Neural cell (in vitro differentiated cells): ENCODE results near the gene PHF21A. TPM values are rescaled to one million over a fixed set of nuclear protein-coding genes. Genes with fewer than 3 reads are reported as not detected.

ENCODE experiments used
- H2AFZ ChIP-seq: fragments of 200-600, 300-800 bp; sonication (generic), shearing (Covaris generic); 2 replicates; pipeline ENCODE4 v1.6.0; 2014; ENCODE audit warnings: low read depth, mild to moderate bottlenecking, antibody characterized with exemption, low read length, moderate library complexity
- H3F3A ChIP-seq: fragments of 200-600 bp; shearing (Covaris generic); 2 replicates; pipeline ENCODE4 v1.6.1; 2016; ENCODE audit warnings: mild to moderate bottlenecking, moderate library complexity, mixed read lengths, antibody characterized with exemption, low read length; ENCODE audit not compliant: insufficient read depth, poor library complexity, severe bottlenecking
- H3K27ac ChIP-seq: fragments of 200-600, 300-800 bp; sonication (generic), shearing (Covaris generic); 2 replicates; pipeline ENCODE4 v1.5.1; 2014; ENCODE audit warnings: mild to moderate bottlenecking, low read length, moderate library complexity
- H3K27me3 ChIP-seq: fragments of 300-800, 200-600 bp; sonication (generic), shearing (Covaris generic); 2 replicates; pipeline ENCODE4 v1.6.0; 2014; ENCODE audit warnings: mild to moderate bottlenecking, low read depth, low read length, moderate library complexity; ENCODE audit not compliant: insufficient read depth
- H3K36me3 ChIP-seq: fragments of 300-800, 200-600 bp; sonication (generic), shearing (Covaris generic); 2 replicates; pipeline ENCODE4 v1.5.1; 2014; ENCODE audit warnings: mild to moderate bottlenecking, antibody characterized with exemption, low read length, moderate library complexity; ENCODE audit not compliant: insufficient read depth
- H3K4me2 ChIP-seq: fragments of 300-800, 200-600 bp; sonication (generic), shearing (Covaris generic); 2 replicates; pipeline ENCODE4 v1.6.0; 2014; ENCODE audit warnings: mild to moderate bottlenecking, low read length
- H3K4me3 ChIP-seq: fragments of 300-800, 200-600 bp; sonication (generic), shearing (Covaris generic); 2 replicates; pipeline ENCODE4 v1.5.1; 2014; ENCODE audit warnings: mild to moderate bottlenecking, low read length, moderate library complexity
- H3K79me2 ChIP-seq: fragments of 200-600 bp; shearing (Covaris generic); replicated peaks from 2 replicates; pipeline ENCODE4 v1.6.0; 2014; ENCODE audit warnings: mild to moderate bottlenecking, low read length, moderate library complexity; ENCODE audit not compliant: insufficient read depth
- H3K9ac ChIP-seq: fragments of 300-800, 200-600 bp; sonication (generic), shearing (Covaris generic); 2 replicates; pipeline ENCODE4 v1.6.1; 2016; ENCODE audit warnings: mild to moderate bottlenecking, low read length, mixed read lengths
- H3K9me2 ChIP-seq: fragments of 200-600 bp; shearing (Covaris generic); 2 replicates; pipeline ENCODE4 v1.6.1; 2016; ENCODE audit warnings: mild to moderate bottlenecking, low read length, mixed read lengths; ENCODE audit not compliant: insufficient read depth
- H3K9me3 ChIP-seq: fragments of 200-600, 300-800 bp; sonication (generic), shearing (Covaris generic); 2 replicates; pipeline ENCODE4 v1.6.1; 2016; ENCODE audit warnings: mild to moderate bottlenecking, mixed run types, low read length, moderate library complexity, mixed read lengths
- H4K20me1 ChIP-seq: fragments of 200-600 bp; shearing (Covaris generic); 2 replicates; pipeline ENCODE4 v1.6.1; 2016; ENCODE audit warnings: mild to moderate bottlenecking, mixed run types; ENCODE audit not compliant: insufficient read depth
- EP300 ChIP-seq: fragments of 450-650 bp; conservative IDR thresholded peaks from 2 replicates; pipeline ENCODE4 v1.6.1; 2014; ENCODE audit warnings: antibody characterized with exemption, mild to moderate bottlenecking, moderate library complexity; ENCODE audit not compliant: poor library complexity, severe bottlenecking
- EZH2 ChIP-seq: fragments of 200-600, 300-800 bp; shearing (Covaris generic), sonication (generic); IDR thresholded peaks from 2 replicates; pipeline ENCODE4 v1.6.1; 2014; ENCODE audit warnings: antibody characterized with exemption, low read length, borderline replicate concordance, mild to moderate bottlenecking; ENCODE audit not compliant: insufficient read depth, poor library complexity, severe bottlenecking
- MXI1 ChIP-seq: fragments of 450-650 bp; conservative IDR thresholded peaks from 2 replicates; pipeline ENCODE4 v1.6.1; 2014; ENCODE audit warnings: antibody characterized with exemption, mild to moderate bottlenecking; ENCODE audit not compliant: poor library complexity, severe bottlenecking
- POLR2AphosphoS5 ChIP-seq: IDR thresholded peaks from 2 replicates; pipeline ENCODE4 v1.6.1; 2012
- RAD21 ChIP-seq: fragments of 450-650 bp; conservative IDR thresholded peaks from 2 replicates; pipeline ENCODE4 v1.6.1; 2014; ENCODE audit warnings: antibody characterized with exemption, mild to moderate bottlenecking, moderate library complexity
- SMC3 ChIP-seq: fragments of 450-650 bp; conservative IDR thresholded peaks from 2 replicates; pipeline ENCODE4 v1.6.1; 2014; ENCODE audit warnings: antibody characterized with exemption, mild to moderate bottlenecking, moderate library complexity; ENCODE audit not compliant: poor library complexity
- TAF1 ChIP-seq: IDR thresholded peaks from 2 replicates; pipeline ENCODE4 v1.6.1; 2012; ENCODE audit warnings: low read depth
- polyA plus RNA-seq: library from polyadenylated mRNA; depleted of rRNA; stranded (reverse); fragments of >200 nt; gene quantifications from 2 replicates; pipeline ENCODE4 v1.2.3, GENCODE V29; 2014
- TF ChIP-seq, protein P1 (sequence below): IDR thresholded peaks from 2 replicates; pipeline ENCODE4 v1.6.1; 2012; ENCODE audit warnings: borderline replicate concordance
- TF ChIP-seq, protein P2 (sequence below): fragments of 450-650 bp; IDR thresholded peaks from 2 replicates; pipeline ENCODE4 v1.5.1; 2014; ENCODE audit warnings: antibody characterized with exemption, mild to moderate bottlenecking, moderate library complexity; ENCODE audit not compliant: poor library complexity, severe bottlenecking

PHF21A gene
- polyA plus RNA-seq, 1 donor from 2014 or later: 31.7 TPM

DNA sequence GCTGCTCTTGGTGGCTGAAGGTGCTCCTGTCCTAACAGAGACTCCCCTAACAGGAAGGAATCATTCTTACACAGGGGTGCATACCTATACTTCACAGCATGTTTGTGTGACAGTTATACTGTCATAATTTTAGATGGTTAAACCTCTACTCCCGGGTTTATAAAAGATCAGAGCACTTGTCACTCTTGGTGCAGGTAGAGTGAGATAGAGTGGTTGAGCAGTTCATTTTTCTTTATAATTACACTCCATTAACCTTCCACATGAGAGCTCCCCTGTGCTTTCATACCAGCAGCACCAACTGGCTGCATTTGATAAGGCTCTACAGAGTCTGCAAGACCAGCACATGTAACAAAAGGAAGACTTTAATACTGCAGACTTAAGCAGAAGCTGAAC is 125.9 kb downstream of the PHF21A start:
- TF ChIP-seq MXI1 (no peak), EZH2 (no peak), SMC3 (no peak), TAF1 (no peak), RAD21 (peak; percentile 26), EP300 (peak; percentile 67), POLR2AphosphoS5 (peak; percentile 49)
- TF ChIP-seq, protein P1, sequence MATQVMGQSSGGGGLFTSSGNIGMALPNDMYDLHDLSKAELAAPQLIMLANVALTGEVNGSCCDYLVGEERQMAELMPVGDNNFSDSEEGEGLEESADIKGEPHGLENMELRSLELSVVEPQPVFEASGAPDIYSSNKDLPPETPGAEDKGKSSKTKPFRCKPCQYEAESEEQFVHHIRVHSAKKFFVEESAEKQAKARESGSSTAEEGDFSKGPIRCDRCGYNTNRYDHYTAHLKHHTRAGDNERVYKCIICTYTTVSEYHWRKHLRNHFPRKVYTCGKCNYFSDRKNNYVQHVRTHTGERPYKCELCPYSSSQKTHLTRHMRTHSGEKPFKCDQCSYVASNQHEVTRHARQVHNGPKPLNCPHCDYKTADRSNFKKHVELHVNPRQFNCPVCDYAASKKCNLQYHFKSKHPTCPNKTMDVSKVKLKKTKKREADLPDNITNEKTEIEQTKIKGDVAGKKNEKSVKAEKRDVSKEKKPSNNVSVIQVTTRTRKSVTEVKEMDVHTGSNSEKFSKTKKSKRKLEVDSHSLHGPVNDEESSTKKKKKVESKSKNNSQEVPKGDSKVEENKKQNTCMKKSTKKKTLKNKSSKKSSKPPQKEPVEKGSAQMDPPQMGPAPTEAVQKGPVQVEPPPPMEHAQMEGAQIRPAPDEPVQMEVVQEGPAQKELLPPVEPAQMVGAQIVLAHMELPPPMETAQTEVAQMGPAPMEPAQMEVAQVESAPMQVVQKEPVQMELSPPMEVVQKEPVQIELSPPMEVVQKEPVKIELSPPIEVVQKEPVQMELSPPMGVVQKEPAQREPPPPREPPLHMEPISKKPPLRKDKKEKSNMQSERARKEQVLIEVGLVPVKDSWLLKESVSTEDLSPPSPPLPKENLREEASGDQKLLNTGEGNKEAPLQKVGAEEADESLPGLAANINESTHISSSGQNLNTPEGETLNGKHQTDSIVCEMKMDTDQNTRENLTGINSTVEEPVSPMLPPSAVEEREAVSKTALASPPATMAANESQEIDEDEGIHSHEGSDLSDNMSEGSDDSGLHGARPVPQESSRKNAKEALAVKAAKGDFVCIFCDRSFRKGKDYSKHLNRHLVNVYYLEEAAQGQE: peak; percentile 33
- TF ChIP-seq, protein P2, sequence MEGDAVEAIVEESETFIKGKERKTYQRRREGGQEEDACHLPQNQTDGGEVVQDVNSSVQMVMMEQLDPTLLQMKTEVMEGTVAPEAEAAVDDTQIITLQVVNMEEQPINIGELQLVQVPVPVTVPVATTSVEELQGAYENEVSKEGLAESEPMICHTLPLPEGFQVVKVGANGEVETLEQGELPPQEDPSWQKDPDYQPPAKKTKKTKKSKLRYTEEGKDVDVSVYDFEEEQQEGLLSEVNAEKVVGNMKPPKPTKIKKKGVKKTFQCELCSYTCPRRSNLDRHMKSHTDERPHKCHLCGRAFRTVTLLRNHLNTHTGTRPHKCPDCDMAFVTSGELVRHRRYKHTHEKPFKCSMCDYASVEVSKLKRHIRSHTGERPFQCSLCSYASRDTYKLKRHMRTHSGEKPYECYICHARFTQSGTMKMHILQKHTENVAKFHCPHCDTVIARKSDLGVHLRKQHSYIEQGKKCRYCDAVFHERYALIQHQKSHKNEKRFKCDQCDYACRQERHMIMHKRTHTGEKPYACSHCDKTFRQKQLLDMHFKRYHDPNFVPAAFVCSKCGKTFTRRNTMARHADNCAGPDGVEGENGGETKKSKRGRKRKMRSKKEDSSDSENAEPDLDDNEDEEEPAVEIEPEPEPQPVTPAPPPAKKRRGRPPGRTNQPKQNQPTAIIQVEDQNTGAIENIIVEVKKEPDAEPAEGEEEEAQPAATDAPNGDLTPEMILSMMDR: peak; percentile 23
- peak overlapping the region; percentile 54 for H3K9ac ChIP-seq
- H3K27ac ChIP-seq: peak overlapping the region; percentile 87
- no peaks in the 10 kb centered on the region for H3K9me2 ChIP-seq
- H3K9me3 ChIP-seq: no peaks in the 10 kb centered on the region
- H3K36me3 ChIP-seq: no peaks in the 10 kb centered on the region
- peaks cover 13% of the 10 kb centered on the region for H3K79me2 ChIP-seq
- peaks cover 4% of the 10 kb centered on the region for H3F3A ChIP-seq
- no peaks in the 10 kb centered on the region for H4K20me1 ChIP-seq
- no peak overlapping the region for H2AFZ ChIP-seq
- no peaks in the 10 kb centered on the region for H3K27me3 ChIP-seq
- H3K4me3 ChIP-seq: peak overlapping the region; percentile 50
- peak overlapping the region; percentile 63 for H3K4me2 ChIP-seq

DNA sequence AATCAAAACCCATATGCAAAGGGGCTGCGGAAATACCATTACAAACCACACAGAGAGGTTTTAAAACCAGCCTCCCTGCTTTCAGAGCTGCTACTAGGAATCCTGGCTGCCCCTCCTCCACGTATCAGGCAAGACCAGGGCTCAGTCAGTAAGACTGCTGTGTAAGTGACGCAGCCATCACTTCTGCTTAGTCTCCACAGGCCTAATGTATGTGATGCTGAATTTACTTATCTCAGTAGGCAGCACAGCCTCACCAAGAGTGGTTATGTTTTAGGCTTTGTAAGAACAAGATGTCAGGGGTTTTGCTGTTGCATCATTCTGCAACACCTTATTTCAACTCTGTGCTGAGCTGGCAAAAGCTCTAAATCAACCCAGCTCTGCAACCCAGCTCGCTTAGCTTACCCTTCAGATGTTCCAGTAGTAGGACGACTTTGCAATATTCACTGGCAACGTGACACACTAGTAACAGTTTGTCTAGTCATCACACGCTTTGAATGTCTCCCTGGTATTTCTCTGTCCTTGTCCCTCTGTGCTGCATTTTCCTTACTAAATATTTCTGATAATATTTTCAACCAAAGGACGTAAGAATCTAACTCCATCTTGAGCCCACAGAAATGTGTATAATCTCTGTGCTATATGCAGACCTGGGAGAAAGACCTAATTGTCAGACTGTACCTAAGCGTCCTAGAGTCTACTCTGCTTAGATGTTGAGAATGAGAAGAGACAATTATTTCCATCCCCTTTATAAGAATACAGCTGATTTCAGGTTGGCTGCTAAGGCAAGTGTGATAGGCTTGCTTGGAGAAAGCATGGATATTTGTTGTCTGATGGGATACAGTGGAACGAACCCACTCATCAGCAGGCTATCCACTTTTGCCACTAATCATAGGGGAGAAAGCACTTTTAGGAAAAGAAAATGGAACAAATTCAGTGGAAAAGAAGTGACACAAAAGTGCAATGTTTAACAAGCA is 126.6 kb downstream of the PHF21A start:
- H3K36me3 ChIP-seq: no peaks in the 10 kb centered on the region
- no peak overlapping the region for H2AFZ ChIP-seq
- peak overlapping the region; percentile 54 for H3K9ac ChIP-seq
- H3K4me2 ChIP-seq: peak overlapping the region; percentile 63
- H3K4me3 ChIP-seq: peak overlapping the region; percentile 50
- peak; percentile 37 for TF ChIP-seq SMC3
- TF ChIP-seq, protein P2: no peak
- TF ChIP-seq MXI1: no peak
- TF ChIP-seq RAD21: no peak
- TF ChIP-seq EP300: peak; percentile 67
- TF ChIP-seq, protein P1: peak; percentile 16
- TF ChIP-seq TAF1: no peak
- TF ChIP-seq EZH2: no peak
- peak; percentile 81 for TF ChIP-seq POLR2AphosphoS5
- peaks cover 4% of the 10 kb centered on the region for H3F3A ChIP-seq
- H3K9me2 ChIP-seq: no peaks in the 10 kb centered on the region
- H3K27me3 ChIP-seq: no peaks in the 10 kb centered on the region
- no peaks in the 10 kb centered on the region for H3K9me3 ChIP-seq
- H3K27ac ChIP-seq: peak overlapping the region; percentile 87
- H4K20me1 ChIP-seq: no peaks in the 10 kb centered on the region
- H3K79me2 ChIP-seq: peaks cover 17% of the 10 kb centered on the region
